HG03342 (cell line): ENCODE measurements around the gene NPHP3.
"Not testable (repeated sequence)": the region's sequence is repeated elsewhere in the genome, so short reads cannot be mapped to it uniquely, and the experiment has no call there.

Experiments used
- ATAC-seq: cut with Tn5 transposase; IDR thresholded peaks from one replicate; pipeline ENCODE4 v1.9.1; 2021; ENCODE audit warnings: mild to moderate bottlenecking, moderate library complexity; ENCODE audit not compliant: unreplicated experiment

Gene NPHP3, protein sequence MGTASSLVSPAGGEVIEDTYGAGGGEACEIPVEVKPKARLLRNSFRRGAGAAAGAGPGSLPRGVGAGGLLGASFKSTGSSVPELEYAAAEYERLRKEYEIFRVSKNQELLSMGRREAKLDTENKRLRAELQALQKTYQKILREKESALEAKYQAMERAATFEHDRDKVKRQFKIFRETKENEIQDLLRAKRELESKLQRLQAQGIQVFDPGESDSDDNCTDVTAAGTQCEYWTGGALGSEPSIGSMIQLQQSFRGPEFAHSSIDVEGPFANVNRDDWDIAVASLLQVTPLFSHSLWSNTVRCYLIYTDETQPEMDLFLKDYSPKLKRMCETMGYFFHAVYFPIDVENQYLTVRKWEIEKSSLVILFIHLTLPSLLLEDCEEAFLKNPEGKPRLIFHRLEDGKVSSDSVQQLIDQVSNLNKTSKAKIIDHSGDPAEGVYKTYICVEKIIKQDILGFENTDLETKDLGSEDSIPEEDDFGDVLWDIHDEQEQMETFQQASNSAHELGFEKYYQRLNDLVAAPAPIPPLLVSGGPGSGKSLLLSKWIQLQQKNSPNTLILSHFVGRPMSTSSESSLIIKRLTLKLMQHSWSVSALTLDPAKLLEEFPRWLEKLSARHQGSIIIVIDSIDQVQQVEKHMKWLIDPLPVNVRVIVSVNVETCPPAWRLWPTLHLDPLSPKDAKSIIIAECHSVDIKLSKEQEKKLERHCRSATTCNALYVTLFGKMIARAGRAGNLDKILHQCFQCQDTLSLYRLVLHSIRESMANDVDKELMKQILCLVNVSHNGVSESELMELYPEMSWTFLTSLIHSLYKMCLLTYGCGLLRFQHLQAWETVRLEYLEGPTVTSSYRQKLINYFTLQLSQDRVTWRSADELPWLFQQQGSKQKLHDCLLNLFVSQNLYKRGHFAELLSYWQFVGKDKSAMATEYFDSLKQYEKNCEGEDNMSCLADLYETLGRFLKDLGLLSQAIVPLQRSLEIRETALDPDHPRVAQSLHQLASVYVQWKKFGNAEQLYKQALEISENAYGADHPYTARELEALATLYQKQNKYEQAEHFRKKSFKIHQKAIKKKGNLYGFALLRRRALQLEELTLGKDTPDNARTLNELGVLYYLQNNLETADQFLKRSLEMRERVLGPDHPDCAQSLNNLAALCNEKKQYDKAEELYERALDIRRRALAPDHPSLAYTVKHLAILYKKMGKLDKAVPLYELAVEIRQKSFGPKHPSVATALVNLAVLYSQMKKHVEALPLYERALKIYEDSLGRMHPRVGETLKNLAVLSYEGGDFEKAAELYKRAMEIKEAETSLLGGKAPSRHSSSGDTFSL (N-terminal part only)

GRCh38 chr3:132722165-132723023 lies at the start of gene NPHP3:
Gene NPHP3 (minus strand): TSS chr3:132722409. CDS start chr3:132722355, 54 bp downstream.
- peak; percentile 81 for ATAC-seq

- ATAC-seq: no peak
Observed at GRCh38 chr3:132758740-132759139, 36.5 kb upstream of the NPHP3 start.

DNA sequence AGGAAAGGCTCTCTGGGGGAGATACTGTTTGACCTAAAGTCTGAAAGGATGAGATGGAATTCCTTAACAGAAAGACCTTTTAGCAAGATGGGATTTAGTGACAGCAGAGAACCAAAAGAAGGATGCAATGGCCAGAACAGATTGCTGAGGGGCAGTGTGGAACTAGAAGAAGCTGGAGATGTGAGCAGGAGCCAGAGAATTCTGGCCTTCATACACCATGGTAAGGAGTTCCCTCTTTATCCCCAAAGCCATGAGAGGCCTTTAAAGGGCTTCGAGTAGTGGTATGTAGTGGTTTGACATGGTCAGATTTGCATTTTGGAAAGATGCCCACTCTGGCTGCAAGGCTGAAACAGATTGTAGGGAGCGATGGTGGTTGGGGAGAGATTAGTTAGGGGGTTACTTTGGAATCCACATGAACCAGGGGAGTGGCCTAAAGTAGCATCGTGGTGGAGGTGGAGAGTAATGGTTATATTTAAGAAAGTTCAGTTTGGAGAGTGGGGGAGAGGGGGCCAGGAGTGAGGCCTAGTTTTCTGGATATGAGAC lies 34.0 kb upstream of the NPHP3 start:
- ATAC-seq: no peak

DNA sequence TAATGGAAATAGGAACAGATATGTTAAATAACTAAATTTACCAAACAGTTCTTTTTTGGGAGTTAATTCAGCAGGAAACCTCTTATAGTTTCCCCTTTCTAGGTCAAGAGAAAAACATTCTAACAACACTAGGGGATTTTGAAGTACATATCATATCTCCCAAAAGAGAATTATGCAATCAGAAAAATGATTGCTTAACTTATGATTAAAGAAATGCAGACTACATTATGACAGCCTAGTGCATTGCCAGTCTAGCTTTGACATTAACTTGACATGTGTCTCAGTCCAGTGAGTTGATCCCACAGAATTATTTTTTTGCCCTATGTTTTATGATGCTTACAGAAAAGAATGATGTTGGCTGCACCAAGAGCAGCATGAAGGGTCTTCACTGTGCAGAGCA lies 31.7 kb upstream of the NPHP3 start:
- ATAC-seq: no peak

DNA sequence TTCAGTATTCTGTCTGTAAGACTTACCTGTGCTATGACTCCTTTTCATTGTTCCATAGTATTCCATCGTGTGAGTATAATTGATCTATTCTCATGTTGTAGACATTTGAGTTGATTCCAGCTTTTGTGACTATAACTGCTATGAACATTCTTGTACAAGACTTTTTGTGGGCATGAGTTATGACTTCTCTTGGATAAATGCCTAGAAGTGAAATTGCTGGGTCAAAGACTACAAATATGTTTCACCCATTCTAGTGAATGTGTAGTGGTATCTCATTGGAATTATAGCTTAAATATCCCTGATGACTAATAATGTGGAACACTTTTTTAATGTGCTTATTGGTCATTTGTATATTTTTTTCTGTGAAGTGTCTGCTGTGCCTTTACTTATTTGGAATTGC lies 27.6 kb upstream of the NPHP3 start:
- ATAC-seq: no peak

DNA sequence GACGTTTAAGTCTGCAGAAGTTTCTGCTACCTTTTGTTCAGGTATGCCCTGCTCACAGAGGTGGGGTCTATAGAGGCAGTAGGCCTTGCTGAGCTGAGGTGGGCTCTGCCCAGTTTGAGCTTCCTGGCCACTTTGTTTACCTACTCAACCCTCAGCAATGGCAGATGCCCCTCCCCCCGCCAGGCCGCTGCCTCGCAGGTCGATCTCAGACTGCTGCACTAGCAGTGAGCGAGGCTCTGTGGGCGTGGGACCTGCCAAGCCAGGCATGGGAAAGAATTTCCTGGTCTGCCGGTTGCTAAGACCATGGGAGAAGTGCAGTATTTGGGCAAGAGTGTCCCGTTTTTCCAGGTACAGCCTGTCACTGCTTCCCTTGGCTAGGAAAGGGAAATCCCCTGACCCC lies 24.5 kb upstream of the NPHP3 start:
- ATAC-seq: not testable (repeated sequence)

DNA sequence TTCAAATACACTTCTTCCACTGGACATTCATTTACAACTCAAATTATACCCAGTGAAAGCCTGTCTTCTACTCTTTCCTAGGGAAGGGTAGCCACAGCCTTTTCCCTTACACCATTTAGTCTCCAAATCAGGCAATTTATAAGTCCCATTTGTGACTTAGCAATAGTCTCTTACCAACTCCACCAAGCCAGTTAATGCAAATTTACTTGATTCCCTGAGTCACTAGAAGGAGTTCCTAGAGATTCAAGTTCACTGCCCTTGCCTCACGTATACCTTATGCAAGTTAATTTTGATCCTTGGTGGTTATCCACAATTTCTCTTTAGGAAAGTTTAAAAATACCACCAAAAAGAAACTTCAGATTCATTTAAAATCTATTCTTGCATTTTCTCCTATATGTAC lies 16.1 kb upstream of the NPHP3 start:
- no peak for ATAC-seq

- ATAC-seq: no peak
Observed at GRCh38 chr3:132735589-132735988, 13.4 kb upstream of the NPHP3 start.

DNA sequence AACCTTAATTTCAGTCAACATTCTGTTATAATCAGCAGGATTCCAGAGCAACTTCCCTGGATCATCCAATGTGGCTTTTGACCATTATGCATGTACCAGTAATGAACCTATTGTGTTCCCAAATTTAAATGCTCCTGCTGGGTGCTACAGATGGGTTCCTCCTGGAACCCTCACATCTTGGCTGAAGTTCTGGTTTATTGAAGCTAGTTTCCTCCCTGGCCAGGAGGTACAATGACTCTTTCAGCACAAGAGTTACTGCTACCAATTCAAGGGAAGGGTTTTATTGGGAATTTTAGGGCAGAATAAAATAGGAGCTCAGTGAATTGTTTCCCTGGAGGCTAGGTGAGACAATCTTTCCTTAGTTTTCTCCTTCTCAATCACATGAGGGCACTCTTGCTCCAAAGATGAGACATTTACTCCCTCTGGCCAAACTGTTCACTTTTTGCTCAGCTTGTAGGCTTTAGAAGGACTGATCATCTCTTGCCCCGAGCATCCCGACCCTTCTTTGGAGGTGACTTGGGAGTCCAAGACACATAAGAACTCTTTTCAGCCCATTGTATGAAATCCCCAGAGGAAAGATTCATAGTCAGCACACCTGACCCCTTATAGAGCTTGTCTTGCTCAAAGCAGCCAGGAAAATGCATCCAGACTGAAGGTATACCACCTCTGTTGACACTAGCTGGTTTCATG lies 8.8 kb upstream of the NPHP3 start:
- no peak for ATAC-seq

DNA sequence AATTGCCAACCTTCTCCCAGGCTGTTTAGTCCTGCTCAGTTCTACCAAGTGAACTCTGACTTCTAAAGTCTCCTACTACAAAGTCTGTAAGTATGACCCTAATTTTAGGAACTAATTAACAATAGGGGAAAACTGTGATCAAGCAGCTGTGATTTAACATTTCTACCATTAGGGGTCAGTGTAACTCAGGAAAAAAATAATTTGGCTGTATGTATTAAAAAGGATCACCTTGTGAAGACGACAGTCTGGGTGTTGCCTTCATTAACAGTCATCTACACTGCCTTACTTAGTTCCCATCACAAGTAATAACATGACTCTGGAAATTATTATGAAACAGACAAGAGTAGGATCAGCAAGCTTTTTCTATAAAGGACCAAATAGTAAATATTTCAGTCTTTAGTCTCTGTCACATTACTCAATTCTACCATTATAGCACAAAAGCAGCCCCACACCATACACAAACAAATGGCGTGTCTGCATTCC lies 4.2 kb upstream of the NPHP3 start:
- no peak for ATAC-seq

DNA sequence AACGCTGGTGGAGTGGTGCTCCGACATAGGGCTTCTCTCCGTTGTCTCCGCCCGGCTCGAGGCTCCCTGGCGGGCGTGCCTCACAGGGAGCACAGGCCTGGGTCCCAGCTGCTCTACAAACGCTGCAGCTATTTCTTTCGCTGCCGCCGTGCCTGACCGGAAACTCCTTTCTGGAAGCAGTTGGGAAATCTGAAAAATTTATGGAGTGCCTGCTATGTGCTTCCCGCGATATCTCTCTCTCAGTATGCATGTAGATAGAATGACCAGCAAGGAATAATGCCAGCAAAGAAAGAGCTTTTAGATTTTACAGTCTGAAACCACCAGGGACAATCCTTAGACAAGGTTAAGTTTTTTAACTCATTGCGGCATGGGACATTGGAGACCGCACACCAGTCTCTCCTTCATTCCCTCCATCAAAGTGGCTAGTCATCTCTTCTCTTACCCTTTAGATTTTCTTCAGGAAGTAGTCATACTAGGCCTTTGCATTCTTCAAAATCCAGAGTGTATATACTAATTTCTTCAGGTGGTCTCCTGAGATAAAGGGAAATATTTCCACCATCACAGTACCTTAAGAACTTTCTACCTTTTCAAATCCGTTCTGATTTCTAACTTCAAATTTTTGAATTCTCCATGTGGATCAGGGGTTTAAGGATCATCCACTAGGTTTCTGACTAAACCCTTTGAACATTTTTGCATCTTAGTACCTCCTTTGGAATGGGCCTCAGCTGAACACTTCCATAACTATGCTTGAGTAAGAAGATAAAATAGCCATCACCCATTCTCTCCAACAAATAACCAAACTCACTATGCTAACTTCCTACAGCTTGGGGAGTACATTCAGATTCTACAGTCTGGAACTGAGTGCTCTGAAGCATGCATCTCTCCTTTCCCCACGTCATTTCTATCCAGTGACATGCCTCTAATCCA lies 1.1 kb upstream of the NPHP3 start:
- peak; percentile 14 for ATAC-seq

- ATAC-seq: peak; percentile 16
Observed at GRCh38 chr3:132721479-132722164, 587 bp downstream of the NPHP3 start.

GRCh38 chr3:132720228-132720627 lies 2.0 kb downstream of the NPHP3 start:
- ATAC-seq: no peak

GRCh38 chr3:132716372-132716771 lies 5.8 kb downstream of the NPHP3 start:
- no peak for ATAC-seq

GRCh38 chr3:132713977-132714727 lies 8.1 kb downstream of the NPHP3 start:
- no peak for ATAC-seq

DNA sequence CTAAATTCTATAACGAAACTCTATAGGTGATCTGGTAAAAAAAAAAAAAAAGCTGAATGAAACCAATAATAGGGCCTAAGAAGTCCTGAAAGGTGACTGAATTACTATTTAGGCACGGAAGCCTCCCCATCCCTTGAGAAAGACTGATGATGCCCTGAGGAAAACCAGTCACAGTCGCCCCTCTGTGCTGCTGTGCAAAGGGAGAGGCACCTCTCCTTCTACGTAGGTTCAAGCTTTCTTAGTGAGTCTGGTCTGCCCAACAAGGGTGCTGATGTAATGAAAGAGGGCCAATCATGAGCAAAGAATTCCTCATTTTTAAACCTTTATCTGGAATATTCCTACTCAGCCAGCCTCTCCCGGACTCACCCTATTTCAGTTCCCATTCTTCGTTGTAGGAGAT lies 11.9 kb downstream of the NPHP3 start:
- ATAC-seq: no peak

GRCh38 chr3:132709761-132710160 lies 12.4 kb downstream of the NPHP3 start:
- ATAC-seq: no peak
